Inflammatory macrophage treated with lipopolysaccharide for 4 hours (primary cell): Measurements from ENCODE around the gene CTAGE8.
A peak's percentile ranks its signal among the peaks of the same experiment; 100 is the strongest.
"Not testable (repeated sequence)": the region's sequence is repeated elsewhere in the genome, so short reads cannot be mapped to it uniquely, and the experiment has no call there.

Experiments
- DNase-seq: peaks from one replicate; pipeline ENCODE4 v3.0.0-alpha.2; 2020

Gene CTAGE8

GRCh38 chr7:144252307-144252706, 16.8 kb downstream of the CTAGE8 start:
- not testable (repeated sequence) for DNase-seq

GRCh38 chr7:144247674-144248330, 21.3 kb downstream of the CTAGE8 start:
- DNase-seq, result not testable (repeated sequence)

- DNase-seq, result not testable (repeated sequence)
Observed at GRCh38 chr7:144246967-144247366, 22.1 kb downstream of the CTAGE8 start.

GRCh38 chr7:144245372-144245771, 23.7 kb downstream of the CTAGE8 start:
- not testable (repeated sequence) for DNase-seq

- not testable (repeated sequence) for DNase-seq
Observed at GRCh38 chr7:144239365-144239764, 29.7 kb downstream of the CTAGE8 start, which contains the start of gene OR2A42. OR2A42 (minus strand) TSS chr7:144239605; CDS start chr7:144232843, 6,762 bp downstream.

GRCh38 chr7:144238530-144239082, 30.5 kb downstream of the CTAGE8 start:
- DNase-seq, result not testable (repeated sequence)

- DNase-seq, result not testable (repeated sequence)
Observed at GRCh38 chr7:144233039-144233438, 36.0 kb downstream of the CTAGE8 start.

- DNase-seq, result not testable (repeated sequence)
Observed at GRCh38 chr7:144231027-144231426, 38.1 kb downstream of the CTAGE8 start.

- not testable (repeated sequence) for DNase-seq
Observed at GRCh38 chr7:144228810-144229209, 40.3 kb downstream of the CTAGE8 start.

- peak; percentile 33 for DNase-seq
Observed at GRCh38 chr7:144226866-144227265, 42.2 kb downstream of the CTAGE8 start.

GRCh38 chr7:144223675-144224074, 45.4 kb downstream of the CTAGE8 start:
- not testable (repeated sequence) for DNase-seq

- DNase-seq, result not testable (repeated sequence)
Observed at GRCh38 chr7:144220531-144220930, 48.6 kb downstream of the CTAGE8 start.

GRCh38 chr7:144219149-144219548, 49.9 kb downstream of the CTAGE8 start:
- DNase-seq, result not testable (repeated sequence)

- not testable (repeated sequence) for DNase-seq
Observed at GRCh38 chr7:144218581-144218980, 50.5 kb downstream of the CTAGE8 start.

- DNase-seq, result not testable (repeated sequence)
Observed at GRCh38 chr7:144217200-144217599, 51.9 kb downstream of the CTAGE8 start.
